T-cell (primary cell): Measurements from ENCODE around the gene KRT17. TPM values are rescaled to one million over a fixed set of nuclear protein-coding genes. Genes with fewer than 3 reads are reported as not detected.

Experiments
- ATAC-seq, 4 experiments: fragments of 200-7000 bp in 3 of 4; fragments of 150-1000 bp in 1 of 4; cut with Tn5 transposase; replicated peaks in 1 of 4; 1 replicate in 3 of 4; 2 replicates in 1 of 4; pipeline ENCODE4 v1.10.0; 2021; ENCODE audit warnings: moderate library complexity in 3 of 4, mild to moderate bottlenecking in 2 of 4, moderate number of reproducible peaks in 1 of 4
- CTCF ChIA-PET, 2 donors: fragments of 300-600 bp; sonication (Branson Sonifier 250); formaldehyde crosslinking; loops; one replicate each; lab custom pipeline; 2022; ENCODE audit warnings: antibody characterized with exemption in 2 of 2; lab: Charles Lee
- POLR2A ChIA-PET, 2 donors: fragments of 300-600 bp; sonication (Branson Sonifier 250); formaldehyde crosslinking; loops; one replicate each; lab custom pipeline; 2022; ENCODE audit warnings: antibody characterized with exemption in 2 of 2; lab: Charles Lee
- DNase-seq, 35 experiments: peaks; one replicate each; pipeline versions ENCODE4 v3.0.0 to v3.0.0-alpha.2; 2013 to 2023
- H3K27ac ChIP-seq: one replicate; pipeline ENCODE4 v1.5.1; 2013; ENCODE audit warnings: low read length
- H3K27me3 ChIP-seq, 2 experiments: replicated peaks in 1 of 2; 1 replicate in 1 of 2; 2 replicates in 1 of 2; pipeline versions ENCODE4 v1.6.1 to v1.7.0; 2013; ENCODE audit warnings: low read length in 1 of 2, mixed read lengths in 1 of 2; ENCODE audit not compliant: control insufficient read depth in 2 of 2, insufficient read depth in 2 of 2; ENCODE audit errors: extremely low read depth in 1 of 2
- H3K36me3 ChIP-seq, 2 donors: 1 replicate in 1 of 2; 2 replicates in 1 of 2; pipeline versions ENCODE4 v1.6.1 to v1.7.0; 2013; ENCODE audit warnings: low read length in 1 of 2; ENCODE audit not compliant: control insufficient read depth in 2 of 2, insufficient read depth in 1 of 2; ENCODE audit errors: extremely low read depth in 1 of 2
- H3K4me1 ChIP-seq, 2 experiments: 1 replicate in 1 of 2; 2 replicates in 1 of 2; pipeline versions ENCODE4 v1.6.1 to v1.7.0; 2013; ENCODE audit warnings: low read length in 2 of 2, mixed read lengths in 1 of 2; ENCODE audit not compliant: insufficient read depth in 2 of 2, control insufficient read depth in 1 of 2; ENCODE audit errors: extremely low read depth in 1 of 2
- H3K4me3 ChIP-seq, 2 donors: 1 replicate in 1 of 2; 2 replicates in 1 of 2; pipeline versions ENCODE4 v1.5.1 to v1.7.0; 2013; ENCODE audit warnings: mild to moderate bottlenecking in 2 of 2, low read length in 1 of 2, moderate library complexity in 1 of 2; ENCODE audit not compliant: control insufficient read depth in 1 of 2; ENCODE audit errors: extremely low read depth in 1 of 2
- H3K9me3 ChIP-seq: 2 replicates; pipeline ENCODE4 v1.7.0; 2013
- H3K27ac Mint-ChIP-seq, 2 donors: one replicate each; pipeline ENCODE4 v1.8.0; 2020 to 2021; ENCODE audit warnings: mild to moderate bottlenecking in 2 of 2, mixed read lengths in 2 of 2
- H3K27me3 Mint-ChIP-seq, 2 donors: one replicate each; pipeline ENCODE4 v1.8.0; 2021 to 2022; ENCODE audit warnings: mixed read lengths in 2 of 2
- H3K36me3 Mint-ChIP-seq: one replicate; pipeline ENCODE4 v1.8.0; 2021; ENCODE audit warnings: mixed read lengths
- H3K4me1 Mint-ChIP-seq, 3 donors: one replicate each; pipeline ENCODE4 v1.8.0; 2020 to 2022; ENCODE audit warnings: mixed read lengths in 3 of 3, mild to moderate bottlenecking in 1 of 3
- H3K4me3 Mint-ChIP-seq, 3 donors: one replicate each; pipeline ENCODE4 v1.8.0; 2020 to 2022; ENCODE audit warnings: mild to moderate bottlenecking in 3 of 3, mixed read lengths in 3 of 3, moderate library complexity in 3 of 3
- H3K9me3 Mint-ChIP-seq, 3 donors: one replicate each; pipeline ENCODE4 v1.8.0; 2020 to 2022; ENCODE audit warnings: mixed read lengths in 3 of 3
- WGBS: methylation state at CpG from one replicate; pipeline ENCODE4 v1.1.5; 2013; ENCODE audit warnings: missing lambda C conversion rate; ENCODE audit not compliant: insufficient coverage; 5-methylcytosine and 5-hydroxymethylcytosine counted together
- total RNA-seq, 35 experiments: library from RNA in 6 of 35; stranded (reverse) in 6 of 35; fragments of 120-200 nt in 1 of 35; gene quantifications; one replicate each; pipeline versions ENCODE4 v1.2.1 to v1.2.4 and lab custom pipeline; 2013 to 2026

KRT17 gene
- total RNA-seq, 5 donors from 2014 or later (not counting 1 experiment from before 2014, with no cell fraction given), result not detected

DNA sequence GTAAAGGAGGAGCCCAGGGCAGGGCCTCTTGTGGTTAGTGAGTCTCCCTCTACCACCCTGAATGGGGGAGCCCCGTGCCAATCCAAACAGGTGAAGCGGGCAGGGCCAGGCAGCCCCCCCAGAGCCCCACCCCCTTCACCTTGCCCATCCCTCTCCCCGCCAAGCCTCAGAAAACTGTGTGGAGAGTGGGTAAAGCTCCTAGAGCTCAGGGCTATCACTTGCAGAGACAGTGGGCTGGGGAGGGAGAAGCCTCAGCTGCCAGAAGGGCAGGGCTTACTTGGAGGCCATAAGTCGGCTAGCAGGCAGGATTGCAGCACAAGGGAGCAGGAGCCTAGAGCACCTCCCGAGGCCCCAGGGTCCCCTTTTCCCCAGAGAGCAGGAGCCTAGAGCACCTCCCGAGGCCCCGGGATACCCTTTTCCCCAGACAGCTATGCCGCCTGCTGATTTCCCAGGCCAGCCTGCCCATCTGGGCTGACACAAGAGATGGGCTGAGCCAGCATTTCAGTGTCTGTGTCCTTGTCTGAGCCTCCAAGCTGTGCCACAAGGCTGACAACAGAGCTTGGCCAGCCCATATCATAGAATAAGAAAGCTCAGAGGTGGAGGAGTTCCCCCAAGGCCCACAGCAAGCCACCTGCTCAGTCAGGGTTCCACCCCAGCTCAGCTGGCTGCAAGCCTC lies 30.9 kb downstream of the KRT17 start:
- POLR2A ChIA-PET, result no interaction called here
- no peaks in the 10 kb centered on the region for H3K4me1 ChIP-seq

GRCh38 chr17:41592601-41593305 lies 31.6 kb downstream of the KRT17 start:
- DNase-seq (no peak), ATAC-seq (no peak)
- ChIA-PET POLR2A (no interaction called here), CTCF (no interaction called here)
- 90% methylated on average over 6 of the region's 12 CpGs for WGBS
- H3K36me3 Mint-ChIP-seq, result no peaks in the 10 kb centered on the region
- Histone ChIP-seq H3K36me3 (no peaks in the 10 kb centered on the region), H3K27ac (no peak overlapping the region), H3K4me3 (no peak overlapping the region), H3K27me3 (peaks cover 0 to 48% of the 10 kb centered on the region in 2 experiments), H3K9me3 (no peaks in the 10 kb centered on the region), H3K4me1 (no peaks in the 10 kb centered on the region)
- no peak overlapping the region for H3K4me3 Mint-ChIP-seq
- no peaks in the 10 kb centered on the region for H3K4me1 Mint-ChIP-seq
- no peaks in the 10 kb centered on the region for H3K9me3 Mint-ChIP-seq
- peaks cover 18 to 25% of the 10 kb centered on the region in 2 donors for H3K27me3 Mint-ChIP-seq
- no peak overlapping the region for H3K27ac Mint-ChIP-seq

More for the DNA sequence above, 30.9 kb downstream of the KRT17 start:
- 87% methylated on average over 4 of the region's 8 CpGs for WGBS
- H3K9me3 ChIP-seq, result no peaks in the 10 kb centered on the region
- Mint-ChIP-seq H3K27ac (no peak overlapping the region), H3K4me3 (no peak overlapping the region), H3K4me1 (no peaks in the 10 kb centered on the region), H3K9me3 (no peaks in the 10 kb centered on the region), H3K27me3 (peaks cover 18 to 25% of the 10 kb centered on the region in 2 donors), H3K36me3 (no peaks in the 10 kb centered on the region)
- DNase-seq (no peak), ATAC-seq (no peak)
- CTCF ChIA-PET, result no interaction called here
- peaks cover 0 to 47% of the 10 kb centered on the region in 2 experiments for H3K27me3 ChIP-seq
- H3K4me3 ChIP-seq, result no peak overlapping the region
- no peak overlapping the region for H3K27ac ChIP-seq
- no peaks in the 10 kb centered on the region for H3K36me3 ChIP-seq

GRCh38 chr17:41589301-41589700 lies 35.1 kb downstream of the KRT17 start:
- no peak overlapping the region for H3K4me3 Mint-ChIP-seq
- H3K4me3 ChIP-seq, result no peak overlapping the region

GRCh38 chr17:41588126-41588810 lies 36.1 kb downstream of the KRT17 start:
- Histone ChIP-seq H3K9me3 (no peaks in the 10 kb centered on the region), H3K36me3 (no peaks in the 10 kb centered on the region), H3K4me1 (no peaks in the 10 kb centered on the region), H3K27ac (no peak overlapping the region), H3K4me3 (no peak overlapping the region), H3K27me3 (peaks cover 0 to 42% of the 10 kb centered on the region in 2 experiments)
- no peak for ATAC-seq
- no peaks in the 10 kb centered on the region for H3K36me3 Mint-ChIP-seq
- ChIA-PET POLR2A (interaction anchor here in 1 of 2 donors (0.6 kb wide), 1 partner anchor 929 kb away, joined by 6 read pairs; no protein-coding TSS in a partner anchor), CTCF (no interaction called here)
- H3K27ac Mint-ChIP-seq, result no peak overlapping the region
- DNase-seq, result no peak
- WGBS, result no CpG with 5 or more reads among the region's 8 CpGs
- no peaks in the 10 kb centered on the region for H3K9me3 Mint-ChIP-seq
- H3K4me1 Mint-ChIP-seq, result no peaks in the 10 kb centered on the region
- peaks cover 3 to 38% of the 10 kb centered on the region in 2 donors for H3K27me3 Mint-ChIP-seq
- H3K4me3 Mint-ChIP-seq, result no peak overlapping the region

More at GRCh38 chr17:41589301-41589700, 35.1 kb downstream of the KRT17 start:
- ChIA-PET POLR2A (interaction anchor here in 1 of 2 donors (0.6 kb wide), 1 partner anchor 930 kb away, joined by 6 read pairs; no protein-coding TSS in a partner anchor), CTCF (no interaction called here)
- Histone ChIP-seq H3K27me3 (peaks cover 0 to 50% of the 10 kb centered on the region in 2 experiments), H3K27ac (no peak overlapping the region), H3K9me3 (no peaks in the 10 kb centered on the region), H3K36me3 (no peaks in the 10 kb centered on the region), H3K4me1 (no peaks in the 10 kb centered on the region)
- DNase-seq (no peak), ATAC-seq (no peak)
- Mint-ChIP-seq H3K27ac (no peak overlapping the region), H3K9me3 (no peaks in the 10 kb centered on the region), H3K4me1 (no peaks in the 10 kb centered on the region), H3K27me3 (peaks cover 3 to 33% of the 10 kb centered on the region in 2 donors), H3K36me3 (no peaks in the 10 kb centered on the region)
- WGBS, result no CpG with 5 or more reads among the region's 3 CpGs

GRCh38 chr17:41586863-41587495 lies 37.4 kb downstream of the KRT17 start, which contains the start of gene KRT14:
Gene KRT14, minus strand, starts transcription at chr17:41586895. Its CDS starts 61 bp downstream, at chr17:41586834.
- Mint-ChIP-seq H3K4me3 (no peak within 1 kb of the TSS), H3K27me3 (peaks cover 7 to 48% of the 10 kb centered on the region in 2 donors), H3K27ac (no peak within 1 kb of the TSS), H3K9me3 (no peaks in the 10 kb centered on the region), H3K4me1 (no peaks in the 10 kb centered on the region), H3K36me3 (no peaks in the 10 kb centered on the region)
- Histone ChIP-seq H3K36me3 (no peaks in the 10 kb centered on the region), H3K4me3 (no peak within 1 kb of the TSS), H3K9me3 (no peaks in the 10 kb centered on the region), H3K4me1 (no peaks in the 10 kb centered on the region), H3K27ac (no peak within 1 kb of the TSS), H3K27me3 (peaks cover 0 to 43% of the 10 kb centered on the region in 2 experiments)
- CTCF ChIA-PET, result no interaction called here
- WGBS, result 82% methylated on average over 3 of the region's 15 CpGs
- DNase-seq (no peak), ATAC-seq (no peak)
- POLR2A ChIA-PET, result no interaction called here
